HEK293T (cell line): ENCODE data around the gene SESTD1.
"Not testable (repeated sequence)": the region's sequence is repeated elsewhere in the genome, so short reads cannot be mapped to it uniquely, and the experiment has no call there.

Source experiments
- ARNT ChIP-seq: fragments of 450-650 bp; IDR thresholded peaks from 2 replicates; pipeline ENCODE4 v1.6.1; 2017; ENCODE audit warnings: mild to moderate bottlenecking
- CTBP1 ChIP-seq: fragments of 450-650 bp; IDR thresholded peaks from 2 replicates; pipeline ENCODE4 v1.6.1; 2016; ENCODE audit warnings: borderline replicate concordance
- ELF4 ChIP-seq: fragments of 450-650 bp; IDR thresholded peaks from 2 replicates; pipeline ENCODE4 v1.6.1; 2017; ENCODE audit warnings: antibody characterized with exemption
- FOXK2 ChIP-seq: fragments of 450-650 bp; IDR thresholded peaks from 2 replicates; pipeline ENCODE4 v1.6.1; 2016; ENCODE audit warnings: mild to moderate bottlenecking
- FOXM1 ChIP-seq: fragments of 450-650 bp; IDR thresholded peaks from 2 replicates; pipeline ENCODE4 v1.6.1; 2017; ENCODE audit warnings: mild to moderate bottlenecking, borderline replicate concordance
- LEF1 ChIP-seq: fragments of 450-650 bp; IDR thresholded peaks from 2 replicates; pipeline ENCODE4 v1.6.1; 2017; ENCODE audit warnings: mild to moderate bottlenecking, borderline replicate concordance
- NFRKB ChIP-seq: fragments of 450-650 bp; IDR thresholded peaks from 2 replicates; pipeline ENCODE4 v1.6.1; 2016; ENCODE audit warnings: mild to moderate bottlenecking, moderate library complexity
- SP1 ChIP-seq: fragments of 450-650 bp; IDR thresholded peaks from 2 replicates; pipeline ENCODE4 v1.6.1; 2017
- SUZ12 ChIP-seq: fragments of 450-650 bp; IDR thresholded peaks from 2 replicates; pipeline ENCODE4 v1.6.1; 2016; ENCODE audit warnings: mild to moderate bottlenecking
- TARDBP ChIP-seq: fragments of 450-650 bp; IDR thresholded peaks from 2 replicates; pipeline ENCODE4 v1.6.1; 2016
- ZNF384 ChIP-seq: fragments of 450-650 bp; IDR thresholded peaks from 2 replicates; pipeline ENCODE4 v1.6.1; 2016

GRCh38 chr2:179195926-179196590, 68.6 kb downstream of the SESTD1 start:
- not testable (repeated sequence) for TF ChIP-seq NFRKB, FOXK2, SP1, TARDBP, ARNT, ELF4, FOXM1, CTBP1, SUZ12, ZNF384, LEF1
